PC-3 (cell line): ENCODE measurements around the gene SLC52A1. TPM values are rescaled to one million over a fixed set of nuclear protein-coding genes. Genes with fewer than 3 reads are reported as not detected.

ENCODE experiments used
- ATAC-seq: fragments of 200-7000 bp; cut with Tn5 transposase; 2 replicates; pipeline ENCODE4 v1.9.1; 2020; ENCODE audit warnings: mild to moderate bottlenecking, moderate library complexity
- BruUV-seq: library from RNA; stranded (reverse); fragments of 400-500 nt; replicated peaks from 2 replicates; lab custom pipeline; 2021; lab: Mats Ljungman, UMichigan
- CTCF ChIA-PET: fragments of 300-600 bp; sonication (Branson Sonifier 250); formaldehyde crosslinking; loops from one replicate; lab custom pipeline; 2022; ENCODE audit warnings: antibody characterized with exemption; lab: Charles Lee
- POLR2A ChIA-PET: fragments of 300-600 bp; sonication (Branson Sonifier 250); formaldehyde crosslinking; loops from one replicate; lab custom pipeline; 2022; ENCODE audit warnings: antibody characterized with exemption; ENCODE audit not compliant: unreplicated experiment; lab: Charles Lee
- DNase-seq: peaks from one replicate; pipeline ENCODE4 v3.0.0-alpha.2; 2015
- H2AFZ ChIP-seq: fragments of 300-600 bp; sonication (generic); 2 replicates; pipeline ENCODE4 v1.6.0; 2016; ENCODE audit warnings: antibody characterized with exemption, low read length
- H3F3A ChIP-seq: fragments of 300-600 bp; sonication (generic); one replicate; pipeline ENCODE4 v1.6.0; 2017; ENCODE audit warnings: antibody characterized with exemption, low read length, control low read depth, mild to moderate bottlenecking; ENCODE audit not compliant: unreplicated experiment
- H3K27ac ChIP-seq: fragments of 300-600 bp; sonication (generic); 2 replicates; pipeline ENCODE4 v1.5.1; 2016; ENCODE audit warnings: mild to moderate bottlenecking, low read length
- H3K27me3 ChIP-seq: fragments of 300-600 bp; sonication (generic); 2 replicates; pipeline ENCODE4 v1.6.1; 2016; ENCODE audit warnings: low read length, mixed read lengths
- H3K36me3 ChIP-seq: fragments of 300-600 bp; sonication (generic); 2 replicates; pipeline ENCODE4 v1.6.1; 2016; ENCODE audit warnings: low read depth, mixed run types, low read length, mixed read lengths
- H3K4me1 ChIP-seq: fragments of 300-600 bp; sonication (generic); 2 replicates; pipeline ENCODE4 v1.5.1; 2016; ENCODE audit warnings: low read length; ENCODE audit not compliant: insufficient read depth
- H3K4me2 ChIP-seq: fragments of 300-600 bp; sonication (generic); 2 replicates; pipeline ENCODE4 v1.6.0; 2016; ENCODE audit warnings: low read length
- H3K4me3 ChIP-seq: fragments of 300-600 bp; sonication (generic); 2 replicates; pipeline ENCODE4 v1.5.1; 2016; ENCODE audit warnings: mild to moderate bottlenecking, low read length, mixed read lengths
- H3K79me2 ChIP-seq: fragments of 300-600 bp; sonication (generic); 2 replicates; pipeline ENCODE4 v1.6.1; 2017; ENCODE audit warnings: low read length, mixed read lengths
- H3K9ac ChIP-seq: fragments of 300-600 bp; sonication (generic); 2 replicates; pipeline ENCODE4 v1.6.0; 2016; ENCODE audit warnings: mild to moderate bottlenecking, low read length
- H3K9me2 ChIP-seq: fragments of 300-600 bp; sonication (generic); replicated peaks from 2 replicates; pipeline ENCODE4 v1.6.1; 2016; ENCODE audit warnings: mixed run types, low read length, mixed read lengths
- H3K9me3 ChIP-seq: fragments of 300-600 bp; sonication (generic); 2 replicates; pipeline ENCODE4 v1.6.1; 2016; ENCODE audit warnings: low read length, mixed read lengths
- H4K20me1 ChIP-seq: fragments of 300-600 bp; sonication (generic); 2 replicates; pipeline ENCODE4 v1.6.1; 2016; ENCODE audit warnings: low read length, mixed read lengths
- CTCF ChIP-seq: fragments of 300-600 bp; sonication (generic); conservative IDR thresholded peaks from 2 replicates; pipeline ENCODE4 v1.5.1; 2017; ENCODE audit warnings: antibody characterized with exemption, low read depth, mild to moderate bottlenecking, low read length
- EZH2 ChIP-seq: fragments of 300-600 bp; sonication (generic); IDR thresholded peaks from one replicate; pipeline ENCODE4 v1.6.1; 2017; ENCODE audit warnings: antibody characterized with exemption, mild to moderate bottlenecking, low read length; ENCODE audit not compliant: unreplicated experiment
- EZH2phosphoT487 ChIP-seq: fragments of 300-600 bp; sonication (generic); IDR thresholded peaks from 2 replicates; pipeline ENCODE4 v1.6.1; 2018; ENCODE audit warnings: mild to moderate bottlenecking, antibody characterized with exemption, low read length, borderline replicate concordance
- intact Hi-C: fragments of 100-400 bp; cut with micrococcal nuclease; formaldehyde crosslinking; loops from 2 replicates; pipeline ENCODE4 v1.9.0; 2023
- total RNA-seq: library from RNA; depleted of rRNA; stranded (reverse); fragments of >200 nt; gene quantifications from 2 replicates; pipeline ENCODE4 v1.2.3, GENCODE V29; 2014

Gene SLC52A1
- total RNA-seq, 1 experiment from 2014 or later: not detected

- CTCF ChIA-PET: no interaction called here
- POLR2A ChIA-PET: no interaction called here
- ATAC-seq: no peak
These were observed 20.3 kb upstream of the SLC52A1 start for GRCh38 chr17:5055543-5055942.

GRCh38 chr17:5050278-5050677, 15.1 kb upstream of the SLC52A1 start:
- CTCF ChIA-PET: no interaction called here

More at GRCh38 chr17:5055543-5055942, 20.3 kb upstream of the SLC52A1 start:
- intact Hi-C loops: no loop called here
- no peak for TF ChIP-seq CTCF
- no peak for TF ChIP-seq EZH2phosphoT487
- TF ChIP-seq EZH2: no peak
- Histone ChIP-seq H3K4me2 (no peak overlapping the region), H3K9ac (no peak overlapping the region), H2AFZ (no peak overlapping the region), H3F3A (no peaks in the 10 kb centered on the region), H3K4me3 (no peak overlapping the region), H3K27me3 (no peaks in the 10 kb centered on the region), H3K4me1 (no peaks in the 10 kb centered on the region), H3K9me2 (no peaks in the 10 kb centered on the region), H3K9me3 (no peaks in the 10 kb centered on the region), H4K20me1 (no peaks in the 10 kb centered on the region), H3K27ac (no peak overlapping the region), H3K36me3 (no peaks in the 10 kb centered on the region), H3K79me2 (no peaks in the 10 kb centered on the region)
- no peak for DNase-seq
- BruUV-seq: no TSS peak

More at GRCh38 chr17:5050278-5050677, 15.1 kb upstream of the SLC52A1 start:
- intact Hi-C loops: no loop called here
- POLR2A ChIA-PET: no interaction called here
- ATAC-seq (no peak), DNase-seq (no peak)
- Histone ChIP-seq H3K9me2 (no peaks in the 10 kb centered on the region), H3K4me1 (no peaks in the 10 kb centered on the region), H3K4me3 (no peak overlapping the region), H2AFZ (no peak overlapping the region), H3K36me3 (no peaks in the 10 kb centered on the region), H4K20me1 (no peaks in the 10 kb centered on the region), H3K9me3 (no peaks in the 10 kb centered on the region), H3K9ac (no peak overlapping the region), H3K4me2 (no peak overlapping the region), H3K27ac (no peak overlapping the region), H3K27me3 (no peaks in the 10 kb centered on the region), H3K79me2 (no peaks in the 10 kb centered on the region), H3F3A (no peaks in the 10 kb centered on the region)
- TF ChIP-seq EZH2phosphoT487 (no peak), CTCF (no peak), EZH2 (no peak)
- BruUV-seq: no TSS peak
